Keratinocyte (primary cell): Measurements from ENCODE around the gene TBCB.

Source experiments
- CTCF ChIP-seq, 3 experiments: IDR thresholded peaks in 1 of 3; conservative IDR thresholded peaks in 1 of 3; optimal IDR thresholded peaks in 1 of 3; 2 replicates in 2 of 3; 3 replicates in 1 of 3; pipeline versions ENCODE3 to v1.5.1; 2011; ENCODE audit warnings: low read length in 3 of 3, mild to moderate bottlenecking in 3 of 3, moderate library complexity in 2 of 3, control low read depth in 1 of 3, inconsistent platforms in 1 of 3; ENCODE audit not compliant: insufficient read depth in 2 of 3; ENCODE audit errors: extremely low read depth in 1 of 3
- EZH2 ChIP-seq: IDR thresholded peaks from one replicate; pipeline ENCODE4 v1.6.1; 2012; ENCODE audit warnings: inconsistent platforms, mild to moderate bottlenecking, low read length, moderate library complexity

GRCh38 chr19:36089847-36090246 is 25.4 kb upstream of the TBCB start:
- TF ChIP-seq CTCF (optimal IDR thresholded peaks at IDR 0.05 in 1 of 3, IDR thresholded peaks at IDR 0.05 in 1 of 3, conservative IDR thresholded peaks at IDR 0.05 in 1 of 3; ENCODE audit: extremely low read depth in 1 of 3, insufficient read depth in 2 of 3, low read length in 3 of 3) (no peak), EZH2 (no peak)
